Vagina (tissue), 2 donors: Measurements from ENCODE around the gene PKD1L1.

ENCODE experiments used
- CTCF ChIP-seq, 3 experiments: fragments of 450-650 bp in 2 of 3; fragments of 200-600 bp in 1 of 3; sonication (generic) in 1 of 3; IDR thresholded peaks; one replicate each; pipeline ENCODE4 v1.5.1; 2017 to 2019; ENCODE audit warnings: antibody characterized with exemption in 3 of 3, mild to moderate bottlenecking in 2 of 3, moderate library complexity in 2 of 3
- POLR2A ChIP-seq, 2 donors: fragments of 450-650 bp; IDR thresholded peaks; one replicate each; pipeline ENCODE4 v1.6.1; 2017; ENCODE audit warnings: antibody characterized with exemption in 2 of 2, mild to moderate bottlenecking in 2 of 2, moderate library complexity in 2 of 2
- POLR2AphosphoS5 ChIP-seq, 2 donors: sonication (generic); formaldehyde crosslinking; IDR thresholded peaks; one replicate each; pipeline ENCODE4 v1.9.0; 2017; ENCODE audit warnings: antibody characterized with exemption in 2 of 2, mild to moderate bottlenecking in 2 of 2, low read depth in 1 of 2; ENCODE audit not compliant: insufficient read depth in 1 of 2

GRCh38 chr7:47866120-47866519 is 82.1 kb downstream of the PKD1L1 start:
- no peak for TF ChIP-seq POLR2A (IDR thresholded peaks at IDR 0.05)
- no peak for TF ChIP-seq CTCF (IDR thresholded peaks at IDR 0.05)
- no peak for TF ChIP-seq POLR2AphosphoS5 (IDR thresholded peaks at IDR 0.05; ENCODE audit: insufficient read depth in 1 of 2, low read depth in 1 of 2)
